ENCODE measurements around the gene ZKSCAN8. TPM values are rescaled to one million over a fixed set of nuclear protein-coding genes. Genes with fewer than 3 reads are reported as not detected.

Gene ZKSCAN8
- total RNA-seq, 2 experiments from 2014 or later: 29.8 to 30.7 TPM

DNA sequence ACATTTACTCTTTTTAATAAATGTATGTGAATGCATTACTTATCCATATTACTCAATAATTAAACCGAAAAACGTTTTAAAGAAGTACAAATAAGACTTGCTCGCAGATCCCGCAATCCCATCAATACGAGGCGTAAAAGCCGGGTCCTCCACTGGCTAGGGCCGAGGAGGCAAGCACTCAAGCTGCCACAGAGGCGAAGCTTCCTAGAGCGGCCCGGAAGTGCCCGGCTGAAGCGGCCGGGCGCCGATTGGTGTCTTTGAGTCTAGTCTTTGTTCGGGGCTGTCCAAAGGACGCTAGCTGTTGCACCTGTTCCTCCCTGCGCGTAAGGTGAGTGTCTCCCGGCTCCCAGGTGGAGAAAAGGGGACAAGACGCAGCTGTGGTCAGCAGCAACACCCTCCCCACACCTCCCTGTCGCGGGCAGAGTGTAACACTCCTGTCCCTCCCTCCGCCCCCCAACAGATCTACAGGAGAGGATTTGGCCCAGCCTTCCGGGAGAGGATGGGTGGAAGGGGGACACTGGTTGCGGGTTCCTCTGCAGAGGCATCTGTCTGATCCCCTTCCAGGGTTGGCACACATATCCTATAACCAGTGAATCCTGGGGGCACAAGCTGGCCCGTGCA is 17.2 kb upstream of the ZKSCAN8 start, which contains the start of gene ZSCAN16:
Gene ZSCAN16 (plus strand): TSS at position 260 of the 621 bp plus-strand sequence. CDS start 835 bp downstream, outside the sequence.
- H3K27me3 Mint-ChIP-seq: no peaks in the 10 kb centered on the region
- H3K4me1 Mint-ChIP-seq: peaks cover 41% of the 10 kb centered on the region
- no peaks in the 10 kb centered on the region for H3K9me3 Mint-ChIP-seq
- H3K27ac Mint-ChIP-seq: peak within 1 kb of the TSS; percentile 89
- POLR2A ChIA-PET: interaction anchor here (1.0 to 2.3 kb wide), 10 partner anchors 9 to 231 kb away, joined by 3 to 19 read pairs (median 4); partner anchors contain the start of genes ZKSCAN4, ZKSCAN8 and ZSCAN26
- H3K4me3 Mint-ChIP-seq: peak within 1 kb of the TSS; percentile 94
- ATAC-seq (ENCODE audit: low read depth): peak; percentile 98
- peak; percentile 76 for DNase-seq
- peaks cover 35% of the 10 kb centered on the region for H3K36me3 Mint-ChIP-seq

DNA sequence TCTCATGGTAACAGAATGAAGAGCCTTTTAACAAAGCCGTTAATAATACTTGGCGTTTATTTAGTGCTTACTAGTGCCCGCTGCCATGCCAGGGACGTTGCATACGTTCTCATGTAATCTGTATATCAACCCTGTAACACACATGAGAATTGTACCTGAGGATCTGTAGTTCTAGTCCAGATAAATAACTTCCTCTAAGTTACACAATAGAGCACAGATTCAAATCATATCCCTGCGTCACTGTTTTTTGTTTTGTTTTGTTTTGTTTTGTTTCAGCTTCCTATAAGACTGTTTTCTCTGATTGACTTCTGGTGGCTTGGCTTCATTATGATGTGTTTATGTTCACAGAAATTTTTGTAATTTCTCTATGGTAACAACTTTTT is 16.7 kb upstream of the ZKSCAN8 start:
- Mint-ChIP-seq H3K27ac (peak overlapping the region; percentile 89), H3K27me3 (no peaks in the 10 kb centered on the region), H3K36me3 (peaks cover 38% of the 10 kb centered on the region), H3K9me3 (no peaks in the 10 kb centered on the region), H3K4me1 (peaks cover 41% of the 10 kb centered on the region), H3K4me3 (peak overlapping the region; percentile 94)
- ATAC-seq (ENCODE audit: low read depth) (peak; percentile 14), DNase-seq (no peak)
- POLR2A ChIA-PET: interaction anchor here (1.0 to 2.3 kb wide), 8 partner anchors 9 to 232 kb away, joined by 3 to 19 read pairs (median 4); partner anchors contain the start of genes ZKSCAN4 and ZKSCAN8

DNA sequence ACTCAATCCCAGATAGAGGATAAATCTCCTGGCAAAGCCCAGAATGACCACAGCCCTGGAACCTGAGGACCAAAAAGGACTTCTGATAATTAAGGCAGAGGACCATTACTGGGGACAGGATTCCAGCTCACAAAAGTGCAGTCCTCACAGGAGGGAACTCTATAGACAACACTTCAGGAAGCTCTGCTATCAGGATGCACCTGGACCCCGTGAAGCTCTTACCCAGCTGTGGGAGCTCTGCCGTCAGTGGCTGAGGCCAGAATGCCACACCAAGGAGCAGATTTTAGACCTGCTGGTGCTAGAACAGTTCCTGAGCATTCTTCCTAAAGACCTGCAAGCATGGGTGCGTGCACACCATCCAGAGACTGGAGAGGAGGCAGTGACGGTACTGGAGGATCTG is 16.3 kb upstream of the ZKSCAN8 start:
- H3K9me3 Mint-ChIP-seq: no peaks in the 10 kb centered on the region
- DNase-seq (no peak), ATAC-seq (ENCODE audit: low read depth) (no peak)
- H3K4me1 Mint-ChIP-seq: peaks cover 41% of the 10 kb centered on the region
- POLR2A ChIA-PET: interaction anchor here (1.0 to 2.3 kb wide), 7 partner anchors 8 to 232 kb away, joined by 3 to 19 read pairs (median 5); partner anchors contain the start of gene ZKSCAN8
- H3K27ac Mint-ChIP-seq: peak overlapping the region; percentile 89
- peaks cover 36% of the 10 kb centered on the region for H3K36me3 Mint-ChIP-seq
- peak overlapping the region; percentile 94 for H3K4me3 Mint-ChIP-seq
- no peaks in the 10 kb centered on the region for H3K27me3 Mint-ChIP-seq

GRCh38 chr6:28134015-28134414 is 7.7 kb upstream of the ZKSCAN8 start:
- H3K36me3 Mint-ChIP-seq: peaks cover 26% of the 10 kb centered on the region
- no peak overlapping the region for H3K27ac Mint-ChIP-seq
- peaks cover 45% of the 10 kb centered on the region for H3K4me1 Mint-ChIP-seq
- DNase-seq: no peak
- no peaks in the 10 kb centered on the region for H3K9me3 Mint-ChIP-seq
- H3K27me3 Mint-ChIP-seq: no peaks in the 10 kb centered on the region
- H3K4me3 Mint-ChIP-seq: no peak overlapping the region
- ATAC-seq (ENCODE audit: low read depth): no peak
- POLR2A ChIA-PET: interaction anchor here (1.0 kb wide), 1 partner anchor 9 kb away, joined by 4 read pairs; the partner anchor contains the start of gene ZSCAN16

- DNase-seq (no peak), ATAC-seq (ENCODE audit: low read depth) (no peak)
- no peak overlapping the region for H3K4me3 Mint-ChIP-seq
- peaks cover 19% of the 10 kb centered on the region for H3K36me3 Mint-ChIP-seq
- H3K27ac Mint-ChIP-seq: no peak overlapping the region
- no peaks in the 10 kb centered on the region for H3K27me3 Mint-ChIP-seq
- no peaks in the 10 kb centered on the region for H3K9me3 Mint-ChIP-seq
- peaks cover 40% of the 10 kb centered on the region for H3K4me1 Mint-ChIP-seq
- POLR2A ChIA-PET: interaction anchor here (0.6 kb wide), 1 partner anchor 215 kb away, joined by 3 read pairs; the partner anchor contains the start of gene ZKSCAN3
Observed at GRCh38 chr6:28134716-28135115, 7.0 kb upstream of the ZKSCAN8 start.

DNA sequence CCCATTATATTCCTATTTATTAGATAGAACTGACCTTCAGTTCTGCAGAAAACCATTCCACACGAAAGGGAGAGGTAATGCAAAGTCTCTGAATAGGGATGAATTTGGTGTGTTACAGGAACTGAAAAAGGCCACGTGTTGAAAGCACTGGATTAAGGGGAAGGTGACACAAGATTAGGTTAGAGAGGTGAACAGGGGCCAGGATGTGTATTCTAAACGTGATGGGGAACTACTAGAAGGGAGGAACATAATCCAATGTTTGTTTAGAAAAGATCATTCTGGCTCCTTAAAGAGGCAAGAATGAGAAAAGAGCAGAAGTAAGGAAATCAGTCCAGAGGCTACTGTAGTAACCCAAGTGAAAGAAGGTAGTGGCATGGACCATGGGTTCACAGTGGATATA is 6.3 kb upstream of the ZKSCAN8 start:
- Mint-ChIP-seq H3K36me3 (peaks cover 14% of the 10 kb centered on the region), H3K9me3 (no peaks in the 10 kb centered on the region), H3K27ac (peak overlapping the region; percentile 95), H3K4me3 (peak overlapping the region; percentile 93), H3K4me1 (peaks cover 44% of the 10 kb centered on the region), H3K27me3 (no peaks in the 10 kb centered on the region)
- no peak for DNase-seq
- ATAC-seq (ENCODE audit: low read depth): no peak
- POLR2A ChIA-PET: interaction anchor here (0.6 to 1.3 kb wide), 2 partner anchors 31 to 264 kb away, joined by 4 read pairs; no protein-coding TSS in a partner anchor

GRCh38 chr6:28136585-28137504 is 4.8 kb upstream of the ZKSCAN8 start:
- POLR2A ChIA-PET: interaction anchor here (0.7 to 2.8 kb wide), 12 partner anchors 9 to 272 kb away, joined by 3 to 19 read pairs (median 5); partner anchors contain the start of genes ZKSCAN3, ZKSCAN4, ZNF165 and ZSCAN16
- Mint-ChIP-seq H3K4me3 (peak overlapping the region; percentile 93), H3K36me3 (peaks cover 10% of the 10 kb centered on the region), H3K4me1 (peaks cover 51% of the 10 kb centered on the region), H3K27me3 (no peaks in the 10 kb centered on the region), H3K27ac (peak overlapping the region; percentile 95), H3K9me3 (no peaks in the 10 kb centered on the region)
- peak; percentile 51 for ATAC-seq (ENCODE audit: low read depth)
- peak; percentile 78 for DNase-seq

DNA sequence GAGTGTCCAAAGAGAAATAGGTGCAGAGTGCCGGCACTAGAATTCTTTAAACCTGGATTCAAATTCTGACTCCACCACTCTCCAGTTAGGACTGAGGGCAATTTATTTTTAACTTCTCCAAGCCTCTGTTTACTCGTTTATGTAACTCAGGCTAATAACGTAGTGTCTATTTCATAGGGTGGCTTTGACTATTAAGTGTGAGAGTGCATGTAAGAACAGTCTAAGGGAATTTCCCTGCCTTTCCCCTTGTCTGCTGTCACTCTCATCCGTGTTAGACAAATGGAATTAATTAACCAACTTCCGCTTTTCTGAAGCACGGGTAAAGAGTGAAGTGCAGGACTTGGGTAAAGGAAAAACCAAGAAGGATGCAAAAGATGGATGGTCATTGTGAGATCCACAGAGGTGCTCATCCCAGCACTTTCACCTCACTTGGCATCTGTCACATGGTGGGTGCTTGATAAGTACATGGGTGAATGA is 4.1 kb upstream of the ZKSCAN8 start:
- no peaks in the 10 kb centered on the region for H3K9me3 Mint-ChIP-seq
- ATAC-seq (ENCODE audit: low read depth): peak; percentile 3
- H3K36me3 Mint-ChIP-seq: peaks cover 10% of the 10 kb centered on the region
- no peaks in the 10 kb centered on the region for H3K27me3 Mint-ChIP-seq
- peak overlapping the region; percentile 95 for H3K27ac Mint-ChIP-seq
- peaks cover 51% of the 10 kb centered on the region for H3K4me1 Mint-ChIP-seq
- no peak for DNase-seq
- POLR2A ChIA-PET: interaction anchor here (1.0 to 2.8 kb wide), 7 partner anchors 13 to 272 kb away, joined by 3 to 19 read pairs (median 7); partner anchors contain the start of genes ZKSCAN3, ZKSCAN4, ZSCAN16 and ZSCAN26
- peak overlapping the region; percentile 93 for H3K4me3 Mint-ChIP-seq

DNA sequence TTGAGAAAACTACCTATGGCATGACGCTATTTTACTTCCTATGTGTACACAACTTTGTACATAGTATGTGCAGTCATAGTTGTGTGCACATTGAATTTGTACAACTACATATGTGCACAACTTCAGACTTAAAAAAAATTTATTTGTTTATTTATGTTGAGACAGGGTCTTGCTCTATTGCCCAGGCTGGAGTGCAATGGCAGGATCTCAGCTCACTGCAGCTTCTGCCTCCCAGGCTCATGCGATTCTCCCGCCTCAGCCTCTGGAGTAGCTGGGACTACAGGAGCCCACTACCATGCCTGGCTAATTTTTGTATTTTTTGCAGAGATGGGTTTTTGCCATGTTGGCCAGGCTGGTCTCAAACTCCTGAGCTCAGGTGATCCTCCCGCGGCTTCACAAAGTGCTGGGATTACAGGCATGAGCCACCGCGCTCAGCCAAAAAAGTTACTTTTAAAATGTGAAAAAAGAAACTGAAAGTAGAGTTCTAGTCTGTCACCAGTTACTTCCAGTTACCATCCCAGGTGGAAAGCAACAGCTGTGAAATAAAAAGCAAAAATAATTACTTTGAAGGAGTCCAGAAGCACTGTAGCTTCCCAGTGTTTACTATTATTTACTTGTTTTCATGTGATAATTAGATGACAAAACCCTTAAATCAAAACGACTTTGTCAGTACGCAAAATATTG is 1.7 kb upstream of the ZKSCAN8 start:
- Mint-ChIP-seq H3K27ac (peak overlapping the region; percentile 81), H3K4me1 (peaks cover 43% of the 10 kb centered on the region), H3K36me3 (peaks cover 10% of the 10 kb centered on the region), H3K4me3 (peak overlapping the region; percentile 70), H3K27me3 (no peaks in the 10 kb centered on the region), H3K9me3 (no peaks in the 10 kb centered on the region)
- no peak for ATAC-seq (ENCODE audit: low read depth)
- DNase-seq: no peak
- POLR2A ChIA-PET: interaction anchor here (0.7 to 1.1 kb wide), 3 partner anchors 11 to 302 kb away, joined by 3 to 4 read pairs (median 3); a partner anchor contains a TSS

GRCh38 chr6:28140616-28141015 is 1.1 kb upstream of the ZKSCAN8 start:
- peaks cover 13% of the 10 kb centered on the region for H3K36me3 Mint-ChIP-seq
- H3K9me3 Mint-ChIP-seq: no peaks in the 10 kb centered on the region
- DNase-seq (no peak), ATAC-seq (ENCODE audit: low read depth) (no peak)
- H3K27ac Mint-ChIP-seq: peak overlapping the region; percentile 81
- no peaks in the 10 kb centered on the region for H3K27me3 Mint-ChIP-seq
- H3K4me1 Mint-ChIP-seq: peaks cover 41% of the 10 kb centered on the region
- POLR2A ChIA-PET: interaction anchor here (0.9 to 1.7 kb wide), 4 partner anchors 112 to 302 kb away, joined by 3 to 11 read pairs (median 6); partner anchors contain the start of genes ZKSCAN4 and ZSCAN26
- H3K4me3 Mint-ChIP-seq: peak overlapping the region; percentile 70

DNA sequence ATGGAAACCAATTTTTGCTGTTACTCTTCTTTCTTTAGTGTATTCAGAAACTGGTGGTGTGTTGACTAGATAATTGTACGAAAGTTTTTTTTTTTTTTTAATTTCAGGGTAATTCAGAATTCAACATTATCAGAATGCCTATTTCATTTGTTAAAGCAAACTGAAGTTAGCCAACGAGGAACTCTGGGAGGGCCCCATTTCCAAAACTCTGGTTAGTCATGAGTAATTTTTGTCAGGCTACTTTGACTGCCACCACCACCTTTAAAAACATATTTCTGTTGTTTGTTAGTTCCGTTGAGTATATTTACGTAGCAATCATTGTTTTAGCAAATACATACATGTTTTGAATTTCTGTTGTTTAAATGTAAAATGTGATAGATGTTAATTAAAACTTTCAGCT is 763 bp downstream of the ZKSCAN8 start:
- no peak for DNase-seq

DNA sequence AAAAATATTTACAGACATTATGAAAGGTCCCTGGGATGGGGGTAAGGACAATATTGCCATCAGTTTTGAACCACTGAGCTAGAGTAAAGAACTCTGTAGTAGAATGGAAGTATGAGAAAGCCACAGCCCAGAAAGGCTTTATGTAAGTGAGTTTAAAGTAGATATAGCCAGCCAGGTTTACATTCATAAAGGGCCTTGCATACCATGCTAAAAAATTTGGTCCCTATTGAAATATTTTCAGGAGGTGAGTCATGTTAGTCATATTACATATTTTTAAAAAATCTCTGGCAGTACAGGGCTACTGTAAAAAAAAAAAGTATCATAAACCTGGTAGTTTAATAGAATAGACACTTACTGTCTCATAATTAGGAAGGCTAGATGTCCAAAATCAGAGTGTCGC is 3.5 kb downstream of the ZKSCAN8 start:
- Mint-ChIP-seq H3K9me3 (no peaks in the 10 kb centered on the region), H3K27me3 (no peaks in the 10 kb centered on the region), H3K4me3 (no peak overlapping the region), H3K27ac (no peak overlapping the region), H3K4me1 (peaks cover 24% of the 10 kb centered on the region), H3K36me3 (peaks cover 31% of the 10 kb centered on the region)
- DNase-seq: no peak
- POLR2A ChIA-PET: no interaction called here
- no peak for ATAC-seq (ENCODE audit: low read depth)

More for the DNA sequence above, 763 bp downstream of the ZKSCAN8 start:
- POLR2A ChIA-PET: interaction anchor here (0.9 to 2.2 kb wide), 7 partner anchors 11 to 838 kb away, joined by 3 to 13 read pairs (median 3); partner anchors contain the start of gene ZSCAN16
- Mint-ChIP-seq H3K36me3 (peaks cover 16% of the 10 kb centered on the region), H3K27ac (peak overlapping the region; percentile 92), H3K4me3 (peak overlapping the region; percentile 94), H3K9me3 (no peaks in the 10 kb centered on the region), H3K27me3 (no peaks in the 10 kb centered on the region), H3K4me1 (peaks cover 37% of the 10 kb centered on the region)
- no peak for ATAC-seq (ENCODE audit: low read depth)

Data from activated naive CD8-positive, alpha-beta T cell treated with anti-CD3 and anti-CD28 coated beads, Interleukin-2, amount 10 ng/mL, durations not matched to agents 7 days and 5 days (primary cell).